ENCODE results near the gene RHNO1. TPM values are rescaled to one million over a fixed set of nuclear protein-coding genes. Genes with fewer than 3 reads are reported as not detected.
A peak's percentile ranks its signal among the peaks of the same experiment; 100 is the strongest.

RHNO1 gene
- total RNA-seq, 2 donors from 2014 or later, result 30.1 to 49.4 TPM

DNA sequence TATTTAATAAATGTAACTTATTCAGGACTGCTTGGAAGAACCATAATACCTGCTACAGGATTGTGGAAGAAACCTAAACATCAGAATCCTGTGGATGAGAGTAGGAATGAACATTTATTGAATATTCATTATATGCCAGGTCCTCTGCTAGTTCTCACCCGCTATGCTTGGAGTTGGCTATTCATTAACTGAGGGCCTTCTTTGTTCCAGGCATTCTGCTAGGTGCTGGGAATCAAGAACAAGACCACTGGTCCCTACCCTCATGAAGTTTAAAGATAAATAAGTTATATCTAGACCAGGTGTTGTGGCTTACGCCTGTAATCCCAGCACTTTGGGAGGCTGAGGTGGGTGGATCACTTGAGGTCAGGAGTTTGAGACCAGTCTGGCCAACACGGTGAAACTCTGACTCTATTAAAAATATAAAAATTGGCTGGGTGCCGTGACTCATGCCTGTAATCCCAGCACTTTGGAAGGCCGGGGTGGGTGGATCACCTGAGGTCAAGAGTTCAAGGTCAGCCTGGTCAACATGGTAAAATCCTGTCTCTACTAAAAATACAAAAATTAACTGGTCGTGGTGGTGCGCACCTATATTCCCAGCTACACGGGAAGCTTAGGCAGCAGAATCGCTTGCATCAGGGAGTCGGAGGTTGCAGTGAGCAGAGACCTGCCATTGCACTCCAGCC, 9.9 kb downstream of the RHNO1 start:
- ATAC-seq (no peak), DNase-seq (ENCODE audit: low spot score in 2 of 2) (no peak)
- Mint-ChIP-seq H3K27ac (no peak overlapping the region), H3K9me3 (no peaks in the 10 kb centered on the region), H3K36me3 (peaks cover 6% of the 10 kb centered on the region in 2 donors)

DNA sequence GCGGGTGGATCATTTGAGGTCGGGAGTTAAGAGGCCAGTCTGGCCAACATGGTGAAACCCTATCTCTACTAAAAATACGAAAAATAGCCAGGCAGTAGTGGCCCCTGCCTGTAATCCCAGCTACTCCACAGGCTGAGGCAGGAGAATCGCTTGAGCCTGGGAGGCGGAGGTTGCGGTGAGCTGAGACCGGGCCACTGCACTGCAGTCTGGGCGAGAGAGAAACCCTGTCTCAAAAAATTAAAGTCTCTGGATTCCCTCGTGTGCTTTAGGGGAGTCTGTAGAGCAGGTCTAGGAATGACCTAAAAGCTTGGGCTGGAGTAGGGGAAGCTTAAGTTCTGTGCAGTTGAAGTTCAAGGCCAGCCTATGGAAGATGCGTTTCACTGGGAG, 13.0 kb downstream of the RHNO1 start:
- no peak for ATAC-seq
- no peaks in the 10 kb centered on the region for H3K9me3 Mint-ChIP-seq

DNA sequence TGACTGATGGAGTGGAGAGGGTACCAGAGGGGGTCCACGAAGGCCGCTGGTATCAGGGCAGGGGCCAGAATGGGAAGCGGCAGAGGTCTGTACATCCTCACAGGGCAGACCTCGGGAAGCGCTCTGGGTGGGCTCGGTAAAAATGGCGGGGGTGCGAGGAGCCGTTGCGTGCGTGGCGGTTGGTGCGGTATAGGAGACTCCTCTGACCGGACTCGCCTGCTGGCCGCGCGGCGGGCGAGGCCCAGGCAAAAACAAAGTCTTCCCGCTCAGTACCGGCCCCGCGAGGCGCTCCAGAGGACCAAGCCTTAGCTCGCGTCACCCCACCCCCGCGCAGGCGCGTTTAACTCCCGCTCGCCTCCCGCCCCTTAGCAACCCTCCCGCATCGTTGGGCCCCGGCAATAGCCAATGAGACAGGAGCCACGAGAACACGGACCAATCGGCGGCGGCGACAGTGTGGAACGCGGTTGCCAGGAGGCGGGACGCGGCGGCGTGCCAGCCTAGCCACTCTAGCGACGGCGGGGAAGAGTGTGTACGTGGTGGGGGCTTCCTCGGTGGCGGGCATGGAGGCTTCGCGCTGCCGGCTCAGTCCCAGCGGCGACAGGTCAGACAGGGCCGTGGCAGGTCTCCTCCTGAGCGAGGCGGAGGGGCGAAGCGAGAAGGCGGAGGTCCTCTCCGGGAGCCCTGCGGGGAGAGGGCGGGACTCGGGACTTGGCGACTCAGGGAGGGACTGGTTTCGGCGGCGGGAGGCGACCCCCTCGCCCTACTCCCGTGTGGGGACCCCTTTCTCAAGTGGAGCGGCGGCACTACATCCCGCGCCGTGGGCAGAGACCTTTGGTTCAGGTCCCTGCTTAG, 13.6 kb downstream of the RHNO1 start, which contains the start of gene TULP3:
Gene TULP3, plus strand, starts transcription at position 504 of the 852 bp plus-strand sequence. Its CDS starts 57 bp downstream, at position 561.
- peak within 1 kb of the TSS; percentile 87 to 93 for H3K27ac Mint-ChIP-seq
- DNase-seq (ENCODE audit: low spot score in 2 of 2), result peak; percentile 96 to 97
- H3K9me3 Mint-ChIP-seq, result no peaks in the 10 kb centered on the region
- ATAC-seq, result peak; percentile 98 to 99
- peaks cover 0 to 6% of the 10 kb centered on the region in 2 donors for H3K36me3 Mint-ChIP-seq

More for the DNA sequence above, 13.0 kb downstream of the RHNO1 start:
- no peak for DNase-seq (ENCODE audit: low spot score in 2 of 2)
- peaks cover 2 to 6% of the 10 kb centered on the region in 2 donors for H3K36me3 Mint-ChIP-seq
- peak overlapping the region; percentile 87 to 93 for H3K27ac Mint-ChIP-seq

DNA sequence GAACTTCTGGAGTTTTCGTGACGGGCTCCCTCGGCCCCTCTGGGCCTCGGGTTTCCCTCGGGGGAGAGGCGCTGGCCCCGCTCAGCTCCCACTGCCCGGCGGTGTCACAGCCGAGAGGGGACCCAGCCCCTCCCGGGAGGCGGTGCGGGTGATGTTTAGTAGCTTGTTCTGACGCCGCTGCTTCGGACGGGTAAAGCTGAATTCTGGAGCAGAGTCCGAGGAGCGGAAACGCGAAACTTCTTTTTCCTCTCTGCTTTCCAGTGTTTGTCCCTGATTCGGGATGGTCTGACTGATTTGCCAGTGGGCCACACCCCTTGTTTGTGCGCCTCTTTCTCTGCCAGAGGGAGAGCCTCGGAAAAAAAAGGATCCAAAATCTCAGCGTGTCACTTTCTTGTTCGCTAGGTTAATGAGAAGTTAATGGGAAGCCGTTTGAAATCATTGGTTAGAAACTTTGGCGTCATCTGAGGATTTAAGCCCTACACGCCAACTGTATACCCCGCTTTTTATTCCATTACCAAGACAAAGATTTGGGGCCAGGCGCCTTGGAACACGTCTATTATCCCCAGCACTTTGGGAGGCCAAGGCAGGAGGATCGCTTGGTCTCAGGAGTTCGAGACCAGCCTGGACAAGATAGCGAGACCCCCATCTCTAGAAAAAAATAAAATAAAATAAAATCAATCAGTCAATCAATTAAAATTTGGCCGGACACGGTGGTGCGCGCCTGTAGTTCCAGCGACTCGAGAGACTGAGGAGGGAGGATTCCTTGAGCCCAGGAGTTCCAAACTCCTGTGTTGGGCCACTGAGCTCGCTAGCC, 14.4 kb downstream of the RHNO1 start:
- Mint-ChIP-seq H3K9me3 (no peaks in the 10 kb centered on the region), H3K36me3 (no peaks in the 10 kb centered on the region), H3K27ac (no peak overlapping the region)
- no peak for DNase-seq (ENCODE audit: low spot score in 2 of 2)
- peak; percentile 5 to 9 for ATAC-seq

DNA sequence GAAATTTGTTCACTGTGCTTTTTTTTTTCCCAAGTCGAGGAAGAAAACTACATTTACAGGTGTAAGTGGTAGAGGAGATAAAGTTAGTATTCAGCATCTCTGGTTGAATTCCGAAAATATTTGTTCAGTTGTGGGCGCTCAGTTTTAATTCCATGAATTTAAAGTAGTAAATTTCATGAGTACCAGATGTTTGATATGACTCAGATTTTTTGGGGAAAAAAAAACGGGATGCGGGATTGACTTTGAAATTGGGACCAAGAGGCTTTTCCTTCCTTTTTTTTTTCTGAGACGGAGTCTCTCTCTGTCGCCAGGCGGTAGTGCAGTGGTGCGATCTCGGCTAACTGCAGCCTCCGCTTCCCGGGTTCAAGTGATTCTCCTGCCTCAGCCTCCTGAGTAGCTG, 15.2 kb downstream of the RHNO1 start:
- H3K36me3 Mint-ChIP-seq, result no peaks in the 10 kb centered on the region
- ATAC-seq, result no peak
- H3K27ac Mint-ChIP-seq, result no peak overlapping the region
- H3K9me3 Mint-ChIP-seq, result no peaks in the 10 kb centered on the region
- DNase-seq (ENCODE audit: low spot score in 2 of 2), result no peak

DNA sequence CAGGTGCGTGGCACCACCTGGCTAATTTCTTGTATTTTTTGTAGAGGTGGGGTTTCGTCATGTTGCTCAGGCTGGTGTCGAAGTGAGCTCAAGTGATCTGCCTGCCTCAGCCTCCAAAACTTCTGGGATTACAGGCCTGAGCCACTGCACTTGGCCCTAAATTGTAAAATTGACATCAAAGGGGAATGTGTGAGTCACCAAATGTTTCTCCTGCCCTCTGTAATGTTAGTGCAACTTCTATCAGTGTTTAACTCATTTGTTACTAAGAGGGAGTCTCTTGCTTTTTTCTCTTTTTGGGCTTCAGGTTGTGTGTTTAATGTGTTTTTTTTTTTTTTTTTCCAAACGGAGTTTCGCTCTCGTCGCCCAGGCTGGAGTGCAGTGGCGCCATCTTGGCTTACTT, 16.0 kb downstream of the RHNO1 start:
- no peaks in the 10 kb centered on the region for H3K9me3 Mint-ChIP-seq
- ATAC-seq (no peak), DNase-seq (ENCODE audit: low spot score in 2 of 2) (no peak)
- no peaks in the 10 kb centered on the region for H3K36me3 Mint-ChIP-seq
- no peak overlapping the region for H3K27ac Mint-ChIP-seq

DNA sequence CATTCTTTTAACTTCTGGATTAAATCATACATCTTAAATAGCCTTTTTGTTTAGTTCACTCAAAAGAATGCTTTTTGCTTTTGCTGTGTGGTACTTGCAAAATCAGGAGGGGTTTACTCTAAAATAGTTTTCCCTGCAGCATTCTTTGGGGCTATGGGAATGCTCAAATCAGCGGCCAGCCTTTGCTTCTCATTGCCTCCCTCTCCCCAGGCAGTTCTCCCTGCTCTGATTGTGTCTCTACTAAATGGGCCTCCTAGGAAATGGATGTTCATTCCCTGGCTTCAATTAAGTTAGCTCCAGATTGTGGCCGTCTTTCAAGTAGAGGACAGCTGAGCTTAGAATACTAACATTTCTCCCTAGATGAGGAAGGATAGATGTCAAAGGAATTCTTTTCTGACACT, 18.0 kb downstream of the RHNO1 start:
- no peak for DNase-seq (ENCODE audit: low spot score in 2 of 2)
- no peak for ATAC-seq
- H3K9me3 Mint-ChIP-seq, result no peaks in the 10 kb centered on the region
- no peak overlapping the region for H3K27ac Mint-ChIP-seq
- H3K36me3 Mint-ChIP-seq, result no peaks in the 10 kb centered on the region

DNA sequence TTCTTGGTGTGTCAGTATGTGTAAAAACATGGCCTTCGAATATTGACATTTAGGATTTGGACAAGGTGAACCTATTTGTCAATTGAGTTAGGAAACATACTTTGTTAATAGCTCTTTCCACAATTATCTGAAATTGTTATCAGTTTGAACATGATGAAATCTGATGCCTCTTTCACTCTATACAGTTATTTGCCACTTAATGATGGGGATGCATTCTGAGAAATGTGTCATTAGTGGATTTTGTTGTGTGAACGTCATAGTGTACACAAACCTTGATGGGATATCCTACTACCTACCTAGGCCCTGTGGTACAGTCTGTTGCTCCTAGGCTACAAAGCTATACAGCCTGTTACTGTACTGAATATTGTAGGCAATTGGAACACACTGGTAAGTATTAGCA, 18.5 kb downstream of the RHNO1 start:
- DNase-seq (ENCODE audit: low spot score in 2 of 2) (no peak), ATAC-seq (no peak)
- no peaks in the 10 kb centered on the region for H3K36me3 Mint-ChIP-seq
- H3K9me3 Mint-ChIP-seq, result no peaks in the 10 kb centered on the region
- no peak overlapping the region for H3K27ac Mint-ChIP-seq

DNA sequence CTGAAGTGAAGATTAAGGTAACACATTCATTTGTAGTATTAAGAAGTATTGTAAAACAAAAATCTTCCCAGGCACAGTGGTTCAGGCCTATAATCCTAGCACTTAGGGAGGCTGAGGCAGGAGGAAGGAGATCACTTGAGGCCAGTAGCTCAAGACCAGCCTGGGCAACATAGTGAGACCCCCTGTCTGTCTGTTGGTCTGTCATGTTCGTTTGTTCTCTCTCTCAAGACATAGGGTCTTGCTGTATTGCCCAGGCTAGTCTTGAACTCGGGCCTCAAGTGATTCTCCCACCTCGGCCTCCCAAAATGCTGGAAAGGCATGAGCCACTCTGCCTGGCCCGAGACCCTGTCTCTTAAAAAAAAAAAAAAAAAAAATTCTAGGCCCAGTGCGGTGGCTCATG, 20.4 kb downstream of the RHNO1 start:
- no peak overlapping the region for H3K27ac Mint-ChIP-seq
- ATAC-seq (no peak), DNase-seq (ENCODE audit: low spot score in 2 of 2) (no peak)
- no peaks in the 10 kb centered on the region for H3K36me3 Mint-ChIP-seq
- H3K9me3 Mint-ChIP-seq, result no peaks in the 10 kb centered on the region

DNA sequence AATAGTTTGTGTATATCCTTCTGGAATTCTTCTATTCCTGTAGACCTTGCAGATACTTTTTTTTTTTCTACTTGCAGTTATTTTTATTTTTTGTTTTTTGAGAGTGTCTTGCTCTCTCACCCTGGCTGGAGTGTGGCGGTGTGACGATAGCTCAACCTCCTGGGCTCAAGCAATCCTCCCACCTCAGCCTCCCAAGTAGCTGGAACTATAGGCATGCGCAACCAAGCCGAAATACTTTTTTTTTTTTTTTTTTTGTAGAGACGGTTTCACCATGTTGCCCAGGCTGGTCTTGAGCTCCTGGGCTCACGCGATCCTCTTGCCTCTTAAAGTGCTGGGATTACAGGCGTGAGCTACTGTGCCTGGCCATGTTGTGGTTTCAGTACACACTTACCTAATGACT, 23.6 kb downstream of the RHNO1 start:
- no peaks in the 10 kb centered on the region for H3K9me3 Mint-ChIP-seq
- no peak for DNase-seq (ENCODE audit: low spot score in 2 of 2)
- no peak overlapping the region for H3K27ac Mint-ChIP-seq
- ATAC-seq, result no peak
- no peaks in the 10 kb centered on the region for H3K36me3 Mint-ChIP-seq

DNA sequence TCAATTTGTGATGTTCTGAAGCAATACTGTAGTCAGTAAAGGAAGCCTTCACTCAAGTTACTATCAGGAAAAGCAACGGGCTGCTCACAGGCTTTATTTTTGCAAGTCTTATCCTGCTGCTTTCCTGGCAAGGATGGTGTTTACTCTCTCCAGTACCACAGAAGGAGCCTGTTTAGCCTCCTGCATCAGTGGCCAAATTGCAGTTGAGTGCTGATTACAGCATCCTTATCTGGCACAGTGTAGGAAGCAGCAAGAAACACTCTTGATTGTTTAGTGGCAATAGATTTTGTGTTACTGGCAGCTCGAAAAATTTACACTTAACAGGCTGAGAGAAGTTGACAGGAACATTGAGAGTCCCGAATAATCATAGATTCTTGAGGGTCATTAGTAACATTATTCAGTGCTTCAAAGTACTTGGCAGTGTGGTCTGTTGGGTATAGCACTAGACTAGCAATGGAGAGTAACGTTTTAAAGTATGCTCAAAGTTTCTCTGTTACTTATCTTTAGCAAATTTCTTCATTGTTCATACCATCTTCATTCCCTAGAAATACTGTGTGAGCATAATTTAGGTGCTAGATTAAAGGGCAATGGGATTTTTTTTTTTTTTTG, 25.4 kb downstream of the RHNO1 start:
- H3K36me3 Mint-ChIP-seq, result no peaks in the 10 kb centered on the region
- H3K9me3 Mint-ChIP-seq, result no peaks in the 10 kb centered on the region
- DNase-seq (ENCODE audit: low spot score in 2 of 2) (no peak), ATAC-seq (no peak)
- H3K27ac Mint-ChIP-seq, result no peak overlapping the region

DNA sequence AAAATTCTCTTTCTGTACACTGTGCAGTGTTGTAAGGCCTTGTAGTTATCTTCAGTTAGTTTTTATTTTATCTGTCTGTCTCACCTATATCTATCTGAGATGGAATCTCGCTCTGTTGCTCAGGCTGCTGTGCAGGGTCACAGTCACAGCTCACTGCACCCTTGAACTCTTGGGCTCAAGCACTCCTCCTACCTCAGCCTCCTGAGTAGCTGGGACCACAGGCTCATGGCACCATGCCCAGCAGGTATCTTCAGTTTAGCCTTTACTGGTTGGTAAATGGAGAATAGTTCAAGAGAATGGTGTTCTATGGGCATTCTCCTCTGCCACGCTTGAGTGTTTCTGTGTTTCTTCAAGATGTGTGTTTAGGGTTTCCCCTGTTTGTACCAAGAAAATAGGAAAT, 27.2 kb downstream of the RHNO1 start:
- Mint-ChIP-seq H3K27ac (no peak overlapping the region), H3K9me3 (no peaks in the 10 kb centered on the region), H3K36me3 (no peaks in the 10 kb centered on the region)
- DNase-seq (ENCODE audit: low spot score in 2 of 2) (no peak), ATAC-seq (no peak)

DNA sequence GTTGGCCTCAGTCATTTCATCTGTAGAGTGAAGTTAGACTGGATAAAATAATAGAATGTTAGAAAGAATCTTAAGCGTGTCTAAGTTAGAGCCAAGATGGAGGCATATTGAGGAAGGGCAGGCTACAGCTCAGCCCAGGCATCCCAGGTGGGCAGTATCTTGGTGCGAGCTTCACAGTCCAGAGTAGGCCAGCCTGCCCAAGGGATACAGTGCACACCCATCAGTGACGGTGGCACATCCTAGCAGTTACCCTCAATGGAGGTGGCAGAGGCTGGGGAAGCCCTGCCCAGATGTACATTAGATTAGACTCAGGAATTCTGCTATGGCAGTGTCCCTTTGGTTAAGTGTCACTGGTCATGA, 35.2 kb downstream of the RHNO1 start:
- no peak overlapping the region for H3K27ac Mint-ChIP-seq
- no peaks in the 10 kb centered on the region for H3K9me3 Mint-ChIP-seq
- no peak for ATAC-seq
- DNase-seq (ENCODE audit: low spot score in 2 of 2), result no peak
- H3K36me3 Mint-ChIP-seq, result no peaks in the 10 kb centered on the region

DNA sequence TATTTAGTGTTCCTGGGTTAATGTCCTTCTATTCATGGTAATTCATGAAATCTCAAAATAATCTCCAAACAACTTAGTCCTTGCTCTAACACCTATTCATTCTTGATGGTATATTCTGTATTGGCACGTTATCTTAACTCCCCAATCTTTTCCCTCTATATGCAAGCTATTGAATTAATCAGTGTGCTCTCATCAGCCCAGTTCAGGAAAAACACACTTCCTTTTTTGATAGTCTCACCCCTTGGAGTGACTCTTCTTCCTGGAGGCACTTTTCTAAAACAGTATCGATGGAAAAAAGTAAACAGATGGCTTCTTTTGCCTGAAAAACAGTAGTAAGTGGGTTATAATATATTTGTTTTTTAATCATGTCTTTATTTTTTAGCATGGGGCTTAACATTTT, 42.2 kb downstream of the RHNO1 start:
- Mint-ChIP-seq H3K9me3 (no peaks in the 10 kb centered on the region), H3K36me3 (peaks cover 0 to 5% of the 10 kb centered on the region in 2 donors), H3K27ac (no peak overlapping the region)
- DNase-seq (ENCODE audit: low spot score in 2 of 2), result no peak
- ATAC-seq, result no peak

DNA sequence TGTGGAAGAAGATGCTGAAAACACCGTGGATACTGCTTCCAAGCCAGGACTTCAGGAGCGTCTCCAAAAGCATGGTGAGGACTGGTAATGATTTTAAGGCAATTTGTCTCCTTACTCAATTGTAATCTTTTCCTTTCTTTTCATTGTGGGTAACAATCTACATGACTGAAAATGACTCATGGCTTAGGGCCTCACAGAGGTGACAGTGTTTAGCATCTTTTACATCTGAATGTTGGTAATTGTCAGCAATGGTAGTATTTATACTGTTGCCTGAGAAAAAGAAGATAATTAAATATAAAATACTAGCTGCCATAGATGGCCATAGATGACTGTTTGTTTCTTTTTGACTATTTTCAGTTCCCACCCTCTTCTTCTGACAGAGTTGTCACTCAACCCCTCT, 45.3 kb downstream of the RHNO1 start:
- no peak for DNase-seq (ENCODE audit: low spot score in 2 of 2)
- H3K9me3 Mint-ChIP-seq, result no peaks in the 10 kb centered on the region
- no peak overlapping the region for H3K27ac Mint-ChIP-seq
- peak in 1 of 2 donors; percentile 60 for ATAC-seq
- H3K36me3 Mint-ChIP-seq, result peaks cover 0 to 6% of the 10 kb centered on the region in 2 donors

DNA sequence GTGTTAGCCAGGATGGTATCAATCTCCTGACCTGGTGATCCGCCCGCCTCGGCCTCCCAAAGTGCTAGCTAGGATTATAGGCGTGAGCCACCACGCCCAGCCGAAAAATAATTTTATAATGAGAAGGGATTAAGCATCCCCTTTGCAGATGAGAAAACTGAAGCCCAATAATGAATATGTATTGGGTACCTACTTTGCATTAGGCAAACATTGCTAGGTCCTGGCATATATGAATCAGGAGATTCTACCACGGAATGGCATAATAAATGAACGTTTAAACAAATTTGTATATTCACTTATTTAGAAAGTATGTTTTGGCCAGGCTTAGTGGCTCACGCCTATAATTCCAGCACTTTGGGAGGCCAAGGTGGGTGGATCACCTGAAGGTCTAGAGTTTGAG, 46.0 kb downstream of the RHNO1 start:
- Mint-ChIP-seq H3K27ac (no peak overlapping the region), H3K36me3 (peaks cover 6% of the 10 kb centered on the region in 2 donors), H3K9me3 (no peaks in the 10 kb centered on the region)
- ATAC-seq (no peak), DNase-seq (ENCODE audit: low spot score in 2 of 2) (no peak)

DNA sequence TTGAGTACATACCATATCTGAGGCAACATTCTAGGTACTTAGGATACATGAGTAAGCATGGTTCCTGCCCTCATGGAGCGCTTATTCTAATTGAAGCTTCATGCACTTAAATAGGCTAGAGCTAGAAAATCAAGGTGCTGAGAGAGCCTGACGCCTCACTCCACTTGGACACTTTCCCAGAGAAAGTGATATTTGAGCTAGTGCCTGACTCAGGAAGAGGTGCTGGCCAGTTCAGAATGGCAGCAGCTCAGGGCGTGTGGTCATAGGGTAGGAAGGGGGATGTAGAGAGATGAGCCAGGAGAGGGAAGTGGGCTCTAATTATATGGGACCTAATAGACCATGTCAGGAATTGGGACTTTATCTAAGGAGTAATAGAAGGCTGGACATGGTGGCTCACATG, 47.0 kb downstream of the RHNO1 start:
- no peak for DNase-seq (ENCODE audit: low spot score in 2 of 2)
- Mint-ChIP-seq H3K9me3 (no peaks in the 10 kb centered on the region), H3K27ac (no peak overlapping the region), H3K36me3 (peaks cover 6% of the 10 kb centered on the region in 2 donors)
- ATAC-seq, result no peak

Measured in activated naive CD4-positive, alpha-beta T cell treated with anti-CD3 and anti-CD28 coated beads, Interleukin-2, amount 50 U/mL, for 72 hours (primary cell).